H9 (cell line): ENCODE results near the gene ARPP21. TPM values are rescaled to one million over a fixed set of nuclear protein-coding genes. Genes with fewer than 3 reads are reported as not detected.

Source experiments
- DNase-seq: peaks from one replicate; pipeline ENCODE4 v3.0.0-alpha.2; 2017
- H2AFZ ChIP-seq: one replicate; pipeline ENCODE4 v1.6.1; 2013; ENCODE audit warnings: mild to moderate bottlenecking, low read length, control low read depth, moderate library complexity
- H2AK5ac ChIP-seq: 2 replicates; pipeline ENCODE4 v1.6.1; 2013; ENCODE audit warnings: low read length, control low read depth, mixed read lengths; ENCODE audit not compliant: insufficient read length
- H2BK120ac ChIP-seq: one replicate; pipeline ENCODE4 v1.6.1; 2013; ENCODE audit warnings: low read depth, mild to moderate bottlenecking, low read length, control low read depth, inconsistent platforms; ENCODE audit not compliant: poor library complexity, severe bottlenecking
- H2BK12ac ChIP-seq: 2 replicates; pipeline ENCODE4 v1.6.1; 2013; ENCODE audit warnings: low read length, control low read depth, mixed read lengths, low read depth; ENCODE audit not compliant: insufficient read length
- H2BK15ac ChIP-seq: 2 replicates; pipeline ENCODE4 v1.6.1; 2013; ENCODE audit warnings: low read depth, low read length, control low read depth
- H2BK20ac ChIP-seq: one replicate; pipeline ENCODE4 v1.6.1; 2013; ENCODE audit warnings: low read depth, mild to moderate bottlenecking, low read length, control low read depth, inconsistent platforms; ENCODE audit not compliant: poor library complexity, severe bottlenecking
- H2BK5ac ChIP-seq: 2 replicates; pipeline ENCODE4 v1.6.1; 2013; ENCODE audit warnings: low read length, control low read depth, mixed read lengths; ENCODE audit not compliant: insufficient read length
- H3K14ac ChIP-seq: 2 replicates; pipeline ENCODE4 v1.6.1; 2013; ENCODE audit warnings: low read length, control low read depth; ENCODE audit not compliant: insufficient read depth
- H3K18ac ChIP-seq: 2 replicates; pipeline ENCODE4 v1.6.1; 2013; ENCODE audit warnings: low read depth, mild to moderate bottlenecking, mixed read lengths, low read length, control low read depth; ENCODE audit not compliant: insufficient read length
- H3K23ac ChIP-seq: 2 replicates; pipeline ENCODE4 v1.6.1; 2013; ENCODE audit warnings: low read length, control low read depth, mixed read lengths, low read depth; ENCODE audit not compliant: insufficient read length
- H3K23me2 ChIP-seq: 2 replicates; pipeline ENCODE4 v1.6.1; 2013; ENCODE audit warnings: low read depth, mild to moderate bottlenecking, mixed read lengths, low read length, control low read depth; ENCODE audit not compliant: insufficient read length, poor library complexity, severe bottlenecking
- H3K27ac ChIP-seq: 2 replicates; pipeline ENCODE4 v1.5.1; 2013; ENCODE audit warnings: low read length, control low read depth, mixed read lengths, low read depth; ENCODE audit not compliant: insufficient read length
- H3K27me3 ChIP-seq: 2 replicates; pipeline ENCODE4 v1.6.1; 2013; ENCODE audit warnings: low read length, control low read depth, inconsistent platforms; ENCODE audit not compliant: insufficient read depth
- H3K4ac ChIP-seq: 2 replicates; pipeline ENCODE4 v1.6.1; 2013; ENCODE audit warnings: low read depth, mild to moderate bottlenecking, control low read depth, inconsistent platforms, low read length, moderate library complexity
- H3K4me1 ChIP-seq: 2 replicates; pipeline ENCODE4 v1.6.1; 2013; ENCODE audit warnings: low read length, control low read depth, inconsistent platforms; ENCODE audit not compliant: insufficient read depth
- H3K4me2 ChIP-seq: 2 replicates; pipeline ENCODE4 v1.6.1; 2013; ENCODE audit warnings: low read length, control low read depth, mixed read lengths; ENCODE audit not compliant: insufficient read length, insufficient read depth
- H3K56ac ChIP-seq: 2 replicates; pipeline ENCODE4 v1.6.1; 2013; ENCODE audit warnings: low read depth, mild to moderate bottlenecking, mixed read lengths, low read length, control low read depth; ENCODE audit not compliant: insufficient read length
- H3K79me1 ChIP-seq: 2 replicates; pipeline ENCODE4 v1.6.1; 2013; ENCODE audit warnings: low read depth, mild to moderate bottlenecking, moderate library complexity, low read length, control low read depth, inconsistent platforms; ENCODE audit not compliant: insufficient read depth, poor library complexity, severe bottlenecking
- H3K79me2 ChIP-seq: 2 replicates; pipeline ENCODE4 v1.6.1; 2013; ENCODE audit warnings: low read length, control low read depth, inconsistent platforms; ENCODE audit not compliant: insufficient read depth
- H3K9ac ChIP-seq: 2 replicates; pipeline ENCODE4 v1.6.1; 2013; ENCODE audit warnings: low read length, control low read depth, mixed read lengths; ENCODE audit not compliant: insufficient read length; ENCODE audit errors: extremely low read depth
- H3K9me3 ChIP-seq: one replicate; pipeline ENCODE4 v1.6.1; 2013; ENCODE audit warnings: low read depth, low read length, inconsistent platforms; ENCODE audit not compliant: control insufficient read depth
- H3T11ph ChIP-seq: one replicate; pipeline ENCODE4 v1.6.1; 2013; ENCODE audit warnings: mild to moderate bottlenecking, low read length, control low read depth, inconsistent platforms
- H4K20me1 ChIP-seq: one replicate; pipeline ENCODE4 v1.6.1; 2013; ENCODE audit not compliant: control insufficient read depth, insufficient read length, insufficient read depth
- H4K5ac ChIP-seq: 2 replicates; pipeline ENCODE4 v1.6.1; 2013; ENCODE audit warnings: low read depth, mild to moderate bottlenecking, mixed read lengths, low read length, control low read depth; ENCODE audit not compliant: insufficient read length
- H4K8ac ChIP-seq: replicated peaks from 2 replicates; pipeline ENCODE4 v1.6.1; 2013; ENCODE audit warnings: low read length, control low read depth, mixed read lengths, low read depth; ENCODE audit not compliant: insufficient read length
- H4K91ac ChIP-seq: 2 replicates; pipeline ENCODE4 v1.6.1; 2013; ENCODE audit warnings: low read depth, mild to moderate bottlenecking, moderate library complexity, mixed read lengths, low read length, control low read depth; ENCODE audit not compliant: insufficient read length
- H3K27ac Mint-ChIP-seq, 3 experiments: 2 replicates in 2 of 3; 3 replicates in 1 of 3; pipeline ENCODE4 v1.8.0; 2020 to 2021; ENCODE audit warnings: mixed read lengths in 3 of 3, mild to moderate bottlenecking in 1 of 3, moderate library complexity in 1 of 3
- H3K27me3 Mint-ChIP-seq: 2 replicates; pipeline ENCODE4 v1.8.0; 2021; ENCODE audit warnings: low read depth, mild to moderate bottlenecking, moderate library complexity, mixed read lengths
- H3K36me3 Mint-ChIP-seq, 3 experiments: 2 replicates in 2 of 3; 3 replicates in 1 of 3; pipeline ENCODE4 v1.8.0; 2020 to 2021; ENCODE audit warnings: low read depth in 3 of 3, mixed read lengths in 3 of 3; ENCODE audit not compliant: insufficient read depth in 1 of 3
- H3K4me1 Mint-ChIP-seq, 2 experiments: 2 replicates each; pipeline ENCODE4 v1.8.0; 2020; ENCODE audit warnings: mixed read lengths in 2 of 2
- H3K4me3 Mint-ChIP-seq, 2 experiments: 2 replicates in 1 of 2; 3 replicates in 1 of 2; pipeline ENCODE4 v1.8.0; 2020 to 2021; ENCODE audit warnings: mild to moderate bottlenecking in 2 of 2, mixed read lengths in 2 of 2, moderate library complexity in 1 of 2
- H3K9me3 Mint-ChIP-seq, 2 experiments: 2 replicates in 1 of 2; 3 replicates in 1 of 2; pipeline ENCODE4 v1.8.0; 2020; ENCODE audit warnings: mild to moderate bottlenecking in 2 of 2, mixed read lengths in 2 of 2, moderate library complexity in 1 of 2
- WGBS: extraction: QIAGEN DNeasy Blood & Tissue Kit; methylation state at CpG from one replicate; pipeline ENCODE4 v1.1.7; 2013; ENCODE audit warnings: missing lambda C conversion rate, low lambda C conversion rate, mixed read lengths; ENCODE audit not compliant: insufficient read length; ENCODE audit errors: extremely low coverage; 5-methylcytosine and 5-hydroxymethylcytosine counted together
- total RNA-seq: library from RNA; stranded (reverse); gene quantifications from 2 replicates; pipeline ENCODE4 v1.2.1, GENCODE V29; 2021
- TF ChIP-seq, protein P1 (sequence below): fragments of 200-600 bp; sonication (generic); conservative IDR thresholded peaks from 3 replicates; pipeline ENCODE4 v1.8.0; 2021; ENCODE audit warnings: antibody characterized with exemption, mild to moderate bottlenecking

The ARPP21 gene
- total RNA-seq, 1 experiment from 2014 or later: not detected

DNA sequence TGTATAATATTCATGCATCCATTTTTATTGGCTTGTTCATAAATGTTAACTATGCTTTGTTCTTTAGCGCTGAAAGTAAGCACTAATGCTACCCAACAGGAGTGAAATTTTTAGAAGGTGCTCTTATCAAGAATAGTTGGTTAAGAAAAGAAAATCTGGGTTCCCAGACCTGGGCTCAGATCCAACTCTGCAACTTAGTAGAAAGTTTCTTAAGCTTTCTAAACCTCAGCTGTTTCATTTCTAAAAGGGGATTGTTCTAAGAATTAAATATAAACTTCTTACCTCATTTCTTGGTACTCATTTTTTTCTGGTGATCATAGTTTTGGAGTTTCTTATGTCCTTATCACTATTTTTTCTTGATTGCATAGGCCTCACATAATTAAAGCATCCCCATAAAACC, 12.1 kb downstream of the ARPP21 start:
- no peak overlapping the region for H3K27ac ChIP-seq
- H3K4me2 ChIP-seq: no peak overlapping the region
- no peak overlapping the region for H4K91ac ChIP-seq
- no peak overlapping the region for H3K9ac ChIP-seq
- H4K20me1 ChIP-seq: no peaks in the 10 kb centered on the region
- H3K56ac ChIP-seq: no peak overlapping the region
- no peak overlapping the region for H4K5ac ChIP-seq
- H3K18ac ChIP-seq: no peak overlapping the region
- no peaks in the 10 kb centered on the region for H3K27me3 ChIP-seq
- no peaks in the 10 kb centered on the region for H3K9me3 ChIP-seq
- H3K23me2 ChIP-seq: no peaks in the 10 kb centered on the region
- TF ChIP-seq, protein P1, sequence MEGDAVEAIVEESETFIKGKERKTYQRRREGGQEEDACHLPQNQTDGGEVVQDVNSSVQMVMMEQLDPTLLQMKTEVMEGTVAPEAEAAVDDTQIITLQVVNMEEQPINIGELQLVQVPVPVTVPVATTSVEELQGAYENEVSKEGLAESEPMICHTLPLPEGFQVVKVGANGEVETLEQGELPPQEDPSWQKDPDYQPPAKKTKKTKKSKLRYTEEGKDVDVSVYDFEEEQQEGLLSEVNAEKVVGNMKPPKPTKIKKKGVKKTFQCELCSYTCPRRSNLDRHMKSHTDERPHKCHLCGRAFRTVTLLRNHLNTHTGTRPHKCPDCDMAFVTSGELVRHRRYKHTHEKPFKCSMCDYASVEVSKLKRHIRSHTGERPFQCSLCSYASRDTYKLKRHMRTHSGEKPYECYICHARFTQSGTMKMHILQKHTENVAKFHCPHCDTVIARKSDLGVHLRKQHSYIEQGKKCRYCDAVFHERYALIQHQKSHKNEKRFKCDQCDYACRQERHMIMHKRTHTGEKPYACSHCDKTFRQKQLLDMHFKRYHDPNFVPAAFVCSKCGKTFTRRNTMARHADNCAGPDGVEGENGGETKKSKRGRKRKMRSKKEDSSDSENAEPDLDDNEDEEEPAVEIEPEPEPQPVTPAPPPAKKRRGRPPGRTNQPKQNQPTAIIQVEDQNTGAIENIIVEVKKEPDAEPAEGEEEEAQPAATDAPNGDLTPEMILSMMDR: no peak
- no peak overlapping the region for H2BK5ac ChIP-seq
- WGBS: no CpG with 5 or more reads among the region's 1 CpG
- Mint-ChIP-seq H3K27me3 (no peaks in the 10 kb centered on the region), H3K4me1 (no peaks in the 10 kb centered on the region), H3K36me3 (no peaks in the 10 kb centered on the region), H3K27ac (no peak overlapping the region), H3K4me3 (no peak overlapping the region), H3K9me3 (no peaks in the 10 kb centered on the region)
- H3K4me1 ChIP-seq: no peaks in the 10 kb centered on the region; the same call in 1 of the 2 replicates
- H2BK120ac ChIP-seq: no peak overlapping the region
- H3K79me1 ChIP-seq: no peaks in the 10 kb centered on the region
- DNase-seq: no peak
- no peak overlapping the region for H2BK12ac ChIP-seq
- H2BK20ac ChIP-seq: no peak overlapping the region
- H3K14ac ChIP-seq: no peak overlapping the region
- no peak overlapping the region for H2AFZ ChIP-seq
- H2AK5ac ChIP-seq: no peak overlapping the region
- H3T11ph ChIP-seq: no peak overlapping the region
- H3K4ac ChIP-seq: no peak overlapping the region
- H2BK15ac ChIP-seq: no peak overlapping the region
- H3K23ac ChIP-seq: no peak overlapping the region
- H3K79me2 ChIP-seq: no peaks in the 10 kb centered on the region
- H4K8ac ChIP-seq: no peak overlapping the region
